HCT116 (cell line): Measurements from ENCODE around the gene MINDY4B. TPM values are rescaled to one million over a fixed set of nuclear protein-coding genes. Genes with fewer than 3 reads are reported as not detected.
"Not testable (repeated sequence)": the region's sequence is repeated elsewhere in the genome, so short reads cannot be mapped to it uniquely, and the experiment has no call there.

ENCODE experiments used
- ATAC-seq: fragments of 200-7000 bp; cut with Tn5 transposase; 2 replicates; pipeline ENCODE4 v1.9.1; 2020; ENCODE audit warnings: mild to moderate bottlenecking, moderate library complexity
- BruUV-seq: library from RNA; stranded (reverse); fragments of 400-500 nt; replicated peaks from 2 replicates; lab custom pipeline; 2021; lab: Mats Ljungman, UMichigan
- CTCF ChIA-PET: fragments of 300-600 bp; sonication (Branson Sonifier 250); formaldehyde crosslinking; loops from one replicate; lab custom pipeline; 2021; ENCODE audit warnings: antibody characterized with exemption; lab: Charles Lee
- POLR2A ChIA-PET: fragments of 300-600, 350-600 bp; sonication (Branson Sonifier 250); formaldehyde crosslinking; loops from one replicate; lab custom pipeline; 2021; ENCODE audit warnings: antibody characterized with exemption; lab: Charles Lee
- RAD21 ChIA-PET, 2 experiments: fragments of 300-600 bp; sonication (Branson Sonifier 250); formaldehyde crosslinking; loops; one replicate each; lab custom pipeline; 2023; ENCODE audit warnings: low total read pairs in 2 of 2; ENCODE audit not compliant: uncharacterized antibody in 2 of 2, unreplicated experiment in 2 of 2, low non-redundant PET in 1 of 2; lab: Charles Lee
- DNase-seq: peaks from one replicate; pipeline ENCODE4 v3.0.0-alpha.2; 2010; ENCODE audit warnings: low read depth, low spot score
- H2AFZ ChIP-seq: fragments of 200-600 bp; shearing (Covaris generic), sonication (generic); 2 replicates; pipeline ENCODE4 v1.6.1; 2017; ENCODE audit warnings: low read depth, mixed run types, mixed read lengths, antibody characterized with exemption, low read length; ENCODE audit not compliant: poor library complexity, severe bottlenecking
- H3K27ac ChIP-seq: 2 replicates; pipeline ENCODE4 v1.5.1; 2012; ENCODE audit warnings: low read depth, low read length
- H3K27me3 ChIP-seq: fragments of 200-600 bp; sonication (generic); 2 replicates; pipeline ENCODE4 v1.6.1; 2016; ENCODE audit warnings: mixed run types, low read length, mixed read lengths; ENCODE audit not compliant: insufficient read depth
- H3K36me3 ChIP-seq, 2 experiments: fragments of 200-500 bp in 1 of 2; fragments of 200-600 bp in 1 of 2; sonication (Bioruptor generic) in 1 of 2; sonication (generic) in 1 of 2; 2 replicates each; pipeline versions ENCODE4 v1.5.1 to v1.6.1; 2014 to 2016; ENCODE audit warnings: low read length in 2 of 2, inconsistent platforms in 1 of 2, mixed read lengths in 1 of 2, mixed run types in 1 of 2; ENCODE audit not compliant: insufficient read depth in 2 of 2, control insufficient read depth in 1 of 2
- H3K4me1 ChIP-seq, 2 experiments: fragments of 200-600 bp in 1 of 2; sonication (generic) in 1 of 2; 2 replicates each; pipeline versions ENCODE4 v1.5.1 to v1.6.1; 2012 to 2017; ENCODE audit warnings: low read length in 2 of 2, inconsistent platforms in 1 of 2, mild to moderate bottlenecking in 1 of 2, mixed read lengths in 1 of 2, mixed run types in 1 of 2, moderate library complexity in 1 of 2; ENCODE audit not compliant: insufficient read depth in 2 of 2, control insufficient read depth in 1 of 2
- H3K4me2 ChIP-seq: fragments of 200-600 bp; sonication (generic); 2 replicates; pipeline ENCODE4 v1.6.1; 2017; ENCODE audit warnings: mixed run types, low read length, mixed read lengths
- H3K4me3 ChIP-seq, 2 experiments: fragments of 200-600 bp in 1 of 2; sonication (generic) in 1 of 2; replicated peaks in 1 of 2; 2 replicates each; pipeline ENCODE4 v1.5.1; 2011 to 2016; ENCODE audit warnings: low read length in 2 of 2, control low read depth in 1 of 2, low read depth in 1 of 2, mild to moderate bottlenecking in 1 of 2, mixed read lengths in 1 of 2, mixed run types in 1 of 2
- H3K79me2 ChIP-seq: fragments of 200-600 bp; sonication (generic); 2 replicates; pipeline ENCODE4 v1.6.1; 2017; ENCODE audit warnings: mild to moderate bottlenecking, mixed run types, low read length, moderate library complexity, mixed read lengths; ENCODE audit not compliant: insufficient read depth
- H3K9ac ChIP-seq: fragments of 200-600 bp; sonication (generic); 2 replicates; pipeline ENCODE4 v1.6.1; 2016; ENCODE audit warnings: low read length, mixed read lengths
- H3K9me2 ChIP-seq: fragments of 200-600 bp; sonication (generic), shearing (Covaris generic); 2 replicates; pipeline ENCODE4 v1.6.1; 2017; ENCODE audit warnings: mixed run types, mild to moderate bottlenecking, moderate library complexity; ENCODE audit not compliant: insufficient read depth
- H3K9me3 ChIP-seq, 2 experiments: fragments of 200-500 bp in 1 of 2; fragments of 200-600 bp in 1 of 2; sonication (Bioruptor generic) in 1 of 2; sonication (generic) in 1 of 2; 2 replicates each; pipeline ENCODE4 v1.6.1; 2014 to 2017; ENCODE audit warnings: low read length in 2 of 2, mixed read lengths in 2 of 2, inconsistent platforms in 1 of 2, low read depth in 1 of 2, mild to moderate bottlenecking in 1 of 2, mixed run types in 1 of 2, moderate library complexity in 1 of 2; ENCODE audit not compliant: control insufficient read depth in 1 of 2, insufficient read depth in 1 of 2
- H4K20me1 ChIP-seq: fragments of 200-600 bp; sonication (generic), shearing (Covaris generic); 2 replicates; pipeline ENCODE4 v1.6.1; 2017; ENCODE audit warnings: mixed run types, mild to moderate bottlenecking, moderate library complexity; ENCODE audit not compliant: insufficient read depth
- CBX3 ChIP-seq: IDR thresholded peaks from 2 replicates; pipeline ENCODE4 v1.6.1; 2012; ENCODE audit warnings: low read depth
- EZH2phosphoT487 ChIP-seq: fragments of 200-600 bp; IDR thresholded peaks from 2 replicates; pipeline ENCODE4 v1.6.1; 2018; ENCODE audit warnings: antibody characterized with exemption, borderline replicate concordance
- FOSL1 ChIP-seq: IDR thresholded peaks from 2 replicates; pipeline ENCODE4 v1.6.1; 2012; ENCODE audit warnings: low read depth
- POLR2A ChIP-seq: IDR thresholded peaks from 2 replicates; pipeline ENCODE4 v1.7.0; 2011; ENCODE audit warnings: borderline replicate concordance; ENCODE audit not compliant: insufficient read depth, insufficient read length; ENCODE audit errors: extremely low read depth
- RAD21 ChIP-seq: IDR thresholded peaks from 2 replicates; pipeline ENCODE4 v1.6.1; 2012; ENCODE audit warnings: low read depth, mild to moderate bottlenecking
- SP1 ChIP-seq: IDR thresholded peaks from 2 replicates; pipeline ENCODE4 v1.6.1; 2012; ENCODE audit warnings: low read depth
- YY1 ChIP-seq: IDR thresholded peaks from 2 replicates; pipeline ENCODE4 v1.6.1; 2011; ENCODE audit warnings: low read length, low read depth, moderate library complexity, mild to moderate bottlenecking; ENCODE audit not compliant: insufficient replicate concordance; ENCODE audit errors: extremely low read depth
- intact Hi-C: fragments of 100-400 bp; cut with micrococcal nuclease; formaldehyde crosslinking; loops from 2 replicates; pipeline ENCODE4 v1.10.0; 2022
- total RNA-seq: library from RNA; stranded (reverse); gene quantifications from one replicate; pipeline ENCODE4 v1.2.1, GENCODE V29; 2021; ENCODE audit not compliant: unreplicated experiment

MINDY4B gene
- total RNA-seq, 1 experiment from 2014 or later = not detected

DNA sequence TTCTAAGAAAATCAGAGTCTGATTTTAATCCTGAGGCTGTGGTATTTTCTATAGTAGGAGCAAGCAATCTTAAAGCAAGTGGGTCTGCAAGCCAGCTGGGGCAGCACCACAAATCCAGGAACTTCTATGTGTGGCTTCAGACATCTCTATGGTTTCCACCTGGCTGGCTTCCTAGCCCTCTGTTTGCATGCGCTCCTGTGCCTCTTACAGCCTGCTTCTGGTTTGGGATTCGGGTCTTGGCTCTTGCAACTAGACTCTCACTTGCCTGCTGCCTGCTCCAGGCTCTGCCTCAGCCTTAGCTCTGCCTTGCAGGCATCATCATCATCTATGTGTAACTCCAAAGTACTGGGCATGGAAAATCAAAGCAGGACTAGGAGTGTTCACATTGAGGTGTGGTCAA is 43.4 kb downstream of the MINDY4B start:
- Histone ChIP-seq H3K9ac (no peak overlapping the region), H3K9me3 (no peaks in the 10 kb centered on the region), H3K4me3 (no peak overlapping the region), H3K9me2 (no peaks in the 10 kb centered on the region), H3K4me2 (no peak overlapping the region), H3K27ac (no peak overlapping the region), H4K20me1 (no peaks in the 10 kb centered on the region), H3K4me1 (peaks cover 0 to 4% of the 10 kb centered on the region in 2 experiments; a peak in 1 of 4 replicates), H3K79me2 (no peaks in the 10 kb centered on the region), H2AFZ (no peak overlapping the region), H3K27me3 (no peaks in the 10 kb centered on the region), H3K36me3 (no peaks in the 10 kb centered on the region)
- POLR2A ChIA-PET = no interaction called here
- DNase-seq (no peak), ATAC-seq (no peak)
- intact Hi-C loops = no loop called here
- no TSS peak for BruUV-seq
- CTCF ChIA-PET = no interaction called here
- RAD21 ChIA-PET = no interaction called here
- TF ChIP-seq POLR2A (no peak), RAD21 (no peak), FOSL1 (no peak), SP1 (no peak), EZH2phosphoT487 (no peak), YY1 (no peak), CBX3 (no peak)

- H3K4me1 ChIP-seq, POLR2A ChIA-PET, H2AFZ ChIP-seq, H3K36me3 ChIP-seq, H3K27me3 ChIP-seq, H3K4me3 ChIP-seq, DNase-seq, BruUV-seq, H4K20me1 ChIP-seq, RAD21 ChIA-PET, CTCF ChIA-PET, H3K79me2 ChIP-seq, intact Hi-C loops, H3K4me2 ChIP-seq, H3K9me3 ChIP-seq, H3K9me2 ChIP-seq, H3K9ac ChIP-seq, ATAC-seq, H3K27ac ChIP-seq: not testable (repeated sequence)
Measured at GRCh38 chr3:150857936-150858335, 47.3 kb downstream of the MINDY4B start.
